HT1080 (cell line): Measurements from ENCODE around the gene MALL. TPM values are rescaled to one million over a fixed set of nuclear protein-coding genes. Genes with fewer than 3 reads are reported as not detected.
A peak's percentile ranks its signal among the peaks of the same experiment; 100 is the strongest.
"Not testable (repeated sequence)": the region's sequence is repeated elsewhere in the genome, so short reads cannot be mapped to it uniquely, and the experiment has no call there.

Experiments used
- DNase-seq: peaks from one replicate; pipeline ENCODE4 v3.0.0-alpha.2; 2015; ENCODE audit warnings: low read depth
- small RNA-seq: library from RNA; depleted of rRNA; stranded (forward); fragments of <200 nt; gene quantifications from one replicate; pipeline ENCODE3, GENCODE V24; 2014
- total RNA-seq: library from RNA; depleted of rRNA; stranded (reverse); fragments of >200 nt; shearing (Covaris generic); gene quantifications from 2 replicates; pipeline ENCODE4 v1.2.3, GENCODE V29; 2014; rRNA removed

The MALL gene
- total RNA-seq, 1 experiment from 2014 or later, result 0.77 TPM

GRCh38 chr2:110054521-110055407 is 60.9 kb downstream of the MALL start:
- DNase-seq, result peak; percentile 0

GRCh38 chr2:110053688-110054087 is 61.9 kb downstream of the MALL start:
- not testable (repeated sequence) for DNase-seq

- DNase-seq, result not testable (repeated sequence)
These were observed 63.5 kb downstream of the MALL start for GRCh38 chr2:110052166-110052565.

GRCh38 chr2:110050222-110050621 is 65.4 kb downstream of the MALL start:
- not testable (repeated sequence) for DNase-seq

DNA sequence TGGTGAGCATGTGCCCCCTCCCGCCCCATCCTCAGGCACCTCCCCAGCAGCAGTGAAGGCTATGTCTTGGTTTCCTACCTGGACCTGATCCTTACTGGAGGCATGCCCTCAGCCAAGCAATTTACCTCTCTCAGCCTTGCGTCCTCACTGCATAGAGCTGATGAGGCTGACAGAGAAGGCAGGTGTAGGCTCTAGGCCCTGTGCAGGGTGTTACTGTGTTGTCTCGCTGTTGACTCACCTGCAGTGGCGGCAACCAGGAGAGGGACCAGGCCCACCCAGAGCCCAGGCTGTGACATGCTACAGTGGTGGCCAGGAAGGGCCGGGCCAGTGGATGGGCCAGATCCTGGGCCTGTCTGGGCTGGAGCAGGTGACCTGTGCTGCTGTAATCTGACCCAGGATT is 65.9 kb downstream of the MALL start:
- DNase-seq, result not testable (repeated sequence)

- DNase-seq, result peak; percentile 0
These were observed 67.1 kb downstream of the MALL start for GRCh38 chr2:110048255-110049197.

DNA sequence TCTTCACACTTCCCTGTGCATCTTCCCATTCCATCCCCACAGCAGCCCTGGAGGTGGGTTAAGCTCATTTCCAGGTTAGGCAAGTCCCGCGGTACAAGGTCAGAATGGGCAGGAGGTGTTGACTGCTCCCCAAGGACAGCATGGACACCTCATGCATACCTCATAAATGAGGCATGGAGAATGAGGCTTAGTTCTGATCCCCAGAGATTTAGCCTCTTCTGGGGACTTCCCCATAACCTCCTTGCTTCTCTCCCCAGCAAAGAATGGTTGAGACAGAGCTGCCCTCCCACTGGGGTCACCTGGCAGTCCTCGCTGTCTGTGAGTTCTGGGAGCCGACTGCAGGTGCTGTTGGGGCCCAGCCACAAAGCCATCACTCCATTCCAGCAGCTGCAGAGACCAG is 68.4 kb downstream of the MALL start:
- DNase-seq, result not testable (repeated sequence)

GRCh38 chr2:110041941-110042660 is 73.5 kb downstream of the MALL start:
- DNase-seq, result not testable (repeated sequence)

- DNase-seq, result not testable (repeated sequence)
These were observed 78.3 kb downstream of the MALL start for GRCh38 chr2:110037336-110037735.

DNA sequence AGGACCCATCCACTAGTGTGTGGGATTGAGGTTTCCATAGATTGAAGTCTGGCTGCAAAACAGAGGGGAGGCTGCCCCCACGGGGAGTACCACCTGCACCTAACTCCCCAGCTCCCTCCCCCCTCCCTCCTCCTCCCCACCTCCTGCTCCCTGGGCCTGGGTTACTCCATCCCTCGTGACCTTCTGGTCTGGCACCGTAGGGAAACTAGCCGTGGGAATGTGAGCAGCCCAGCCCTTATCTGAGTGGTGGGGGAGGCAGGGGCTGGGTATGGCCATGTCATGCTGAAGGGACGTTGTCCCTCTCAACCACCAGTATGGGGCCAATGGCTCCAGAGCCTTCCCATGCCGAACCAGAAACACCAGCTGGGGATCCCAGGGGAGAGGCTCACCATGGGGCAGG is 80.2 kb downstream of the MALL start:
- not testable (repeated sequence) for DNase-seq

GRCh38 chr2:110034935-110035334 is 80.7 kb downstream of the MALL start:
- not testable (repeated sequence) for DNase-seq

Small RNA genes lying within 50 kb of the gene (small RNA-seq; reads per million reads assigned to genes)
- gene MIR4267 (not detected), gene MIR4436B1 (not detected)

Other genes with a start within 250 kb of the MALL start
- 4.1 and 6.4 TPM in 2 replicates for gene LIMS3, start 217.1 kb downstream of the MALL start, total RNA-seq
- 1.8 and 1.9 TPM in 2 replicates for gene NPHP1, start 89.2 kb upstream of the MALL start, total RNA-seq
- gene MTLN, start 96.7 kb upstream of the MALL start, total RNA-seq, result 111 and 229 TPM in 2 replicates